GM18508 (cell line): Measurements from ENCODE around the gene THRB.

Experiments used
- ATAC-seq: cut with Tn5 transposase; IDR thresholded peaks from one replicate; pipeline ENCODE4 v1.9.1; 2021; ENCODE audit warnings: moderate number of reproducible peaks; ENCODE audit not compliant: insufficient read depth, unreplicated experiment

THRB gene

DNA sequence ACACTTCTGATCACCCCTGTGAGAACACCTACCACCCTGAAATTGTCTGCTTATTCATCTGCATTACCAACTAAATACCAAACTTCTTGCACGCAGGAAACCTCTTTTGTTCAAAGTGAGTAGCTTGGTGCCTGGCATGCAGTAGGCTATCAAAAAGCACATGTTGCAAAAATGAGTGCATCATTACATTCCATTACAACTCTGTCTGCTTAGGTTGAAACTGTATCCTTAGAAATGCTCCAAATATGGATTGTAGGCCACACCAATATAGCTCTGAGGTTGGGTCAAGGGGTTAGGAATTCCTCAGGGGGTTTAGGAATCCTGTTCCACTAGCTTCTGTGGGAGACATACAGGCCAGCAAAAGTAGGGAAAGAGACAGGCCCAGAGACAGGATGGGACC, 107.2 kb downstream of the THRB start:
- no peak for ATAC-seq

DNA sequence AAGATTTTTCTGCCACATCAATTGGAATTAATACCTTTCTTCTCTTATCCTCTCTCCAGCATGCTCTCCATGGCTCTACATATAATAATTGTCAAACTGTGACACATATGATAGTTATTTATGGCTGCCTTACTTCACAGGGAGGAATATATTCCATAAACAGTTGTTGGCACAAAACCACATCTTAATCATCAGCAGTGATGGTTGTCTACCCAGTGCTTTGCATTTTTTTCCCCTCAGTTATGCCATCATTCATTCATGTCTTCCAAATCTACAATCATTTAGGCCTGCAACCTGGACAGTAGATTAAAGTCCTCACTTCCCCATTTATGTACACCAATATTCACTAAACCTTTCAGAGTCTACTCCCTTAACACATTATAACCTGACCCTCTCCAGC, 107.7 kb downstream of the THRB start:
- ATAC-seq = no peak

DNA sequence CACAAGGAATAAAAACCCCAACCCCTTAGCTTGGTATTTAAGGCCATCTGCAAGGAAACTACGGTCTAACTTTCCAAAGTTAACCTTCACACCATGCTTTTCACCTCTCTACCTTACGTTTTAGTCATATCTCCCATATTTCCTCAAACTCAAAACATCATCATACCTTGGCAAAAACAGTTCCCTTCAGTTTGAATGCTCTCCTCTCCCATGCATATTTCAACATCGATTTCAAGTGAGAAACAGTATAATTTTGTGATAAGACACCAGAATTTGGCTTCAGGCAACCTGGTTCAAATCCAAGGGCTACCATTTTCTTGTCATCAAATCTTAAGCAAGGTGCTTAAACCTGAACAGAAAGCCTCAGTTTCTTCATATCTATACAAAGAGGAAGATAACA, 108.2 kb downstream of the THRB start:
- no peak for ATAC-seq

DNA sequence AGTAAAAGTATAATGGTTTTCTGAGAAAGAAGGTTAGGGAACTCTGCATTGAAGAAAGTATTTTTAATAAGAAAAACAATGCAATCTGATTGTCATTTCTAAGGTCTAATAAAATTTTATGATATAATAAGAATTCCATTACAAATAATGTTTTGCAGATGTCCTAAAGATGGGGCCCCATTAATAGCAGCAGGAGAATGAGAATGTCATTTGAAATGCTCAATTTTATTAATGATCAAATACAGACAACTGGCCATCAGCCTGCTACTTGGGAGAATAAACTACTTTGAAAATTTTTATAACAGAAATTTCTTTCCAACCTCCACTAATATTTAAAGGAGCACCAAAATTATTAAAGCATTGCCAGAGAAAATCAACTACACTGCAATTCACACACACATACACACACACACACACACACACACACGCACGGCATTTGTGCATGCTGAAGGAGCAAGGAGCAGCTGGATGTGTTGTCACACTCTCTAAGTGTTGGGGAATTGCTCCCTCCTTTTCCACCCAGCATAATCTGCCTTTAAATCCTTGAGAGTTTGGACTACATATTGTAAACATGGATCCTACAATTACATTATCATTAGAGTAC, 109.5 kb downstream of the THRB start:
- no peak for ATAC-seq

GRCh38 chr3:24382647-24383046, 112.0 kb downstream of the THRB start:
- no peak for ATAC-seq

DNA sequence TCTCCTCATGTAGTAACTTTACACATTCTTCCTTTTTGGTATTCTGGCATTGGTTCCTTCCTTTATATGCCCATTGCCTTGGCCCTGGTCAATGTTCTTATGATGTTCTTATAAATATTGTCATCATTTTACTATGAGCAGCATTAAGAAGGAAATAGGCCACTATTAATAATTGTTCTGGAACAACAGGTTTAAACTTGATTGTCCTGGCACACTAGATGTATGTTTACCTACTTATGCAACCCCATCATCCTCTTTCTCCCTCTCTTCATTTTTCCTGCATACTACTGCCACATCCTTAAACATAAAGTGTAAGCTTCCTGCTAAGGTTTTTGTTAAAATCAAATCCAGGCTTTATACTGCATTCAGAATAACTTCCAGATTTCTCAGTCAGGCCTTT, 114.7 kb downstream of the THRB start:
- ATAC-seq = no peak

GRCh38 chr3:24378313-24378712, 116.3 kb downstream of the THRB start:
- no peak for ATAC-seq

DNA sequence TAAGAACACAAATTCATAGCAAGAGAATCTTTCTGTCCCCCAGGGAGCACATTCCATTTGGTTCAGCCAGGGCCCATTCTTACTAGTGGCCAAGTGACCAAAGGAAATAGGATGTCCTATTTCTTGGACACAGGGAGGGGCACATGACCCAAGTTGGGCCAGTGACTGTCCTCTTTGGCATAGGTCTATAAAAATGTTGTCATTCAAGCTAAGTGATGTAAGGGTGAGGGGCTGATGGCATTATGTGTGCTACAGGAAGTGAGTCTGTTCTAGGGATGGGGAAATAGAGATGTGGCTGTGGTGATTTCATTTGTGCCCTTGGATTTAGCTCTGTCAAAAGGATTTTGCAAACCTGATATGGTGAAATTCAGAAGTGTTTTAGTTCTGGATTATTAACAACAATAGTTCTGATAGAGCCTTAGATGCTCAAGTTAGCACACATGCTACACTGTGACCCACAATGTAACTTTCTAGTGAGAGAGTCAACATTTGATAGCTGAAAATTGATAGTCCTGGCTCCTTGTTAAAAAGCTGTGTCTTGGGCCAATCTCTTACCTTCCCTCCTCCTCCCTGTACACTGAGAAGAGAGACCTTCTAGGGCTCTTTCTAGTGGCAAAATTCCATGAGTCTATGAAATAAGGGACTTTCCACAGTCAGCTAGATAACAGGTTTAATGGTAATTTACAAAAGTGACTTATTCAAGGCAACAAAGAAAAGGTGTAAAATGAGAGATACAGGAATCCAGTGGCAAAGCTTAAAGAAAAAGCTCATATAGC, 117.2 kb downstream of the THRB start:
- ATAC-seq = no peak

- ATAC-seq = no peak
Measured at GRCh38 chr3:24375947-24376384, 118.7 kb downstream of the THRB start.

- ATAC-seq = no peak
Measured at GRCh38 chr3:24374801-24375200, 119.8 kb downstream of the THRB start.

DNA sequence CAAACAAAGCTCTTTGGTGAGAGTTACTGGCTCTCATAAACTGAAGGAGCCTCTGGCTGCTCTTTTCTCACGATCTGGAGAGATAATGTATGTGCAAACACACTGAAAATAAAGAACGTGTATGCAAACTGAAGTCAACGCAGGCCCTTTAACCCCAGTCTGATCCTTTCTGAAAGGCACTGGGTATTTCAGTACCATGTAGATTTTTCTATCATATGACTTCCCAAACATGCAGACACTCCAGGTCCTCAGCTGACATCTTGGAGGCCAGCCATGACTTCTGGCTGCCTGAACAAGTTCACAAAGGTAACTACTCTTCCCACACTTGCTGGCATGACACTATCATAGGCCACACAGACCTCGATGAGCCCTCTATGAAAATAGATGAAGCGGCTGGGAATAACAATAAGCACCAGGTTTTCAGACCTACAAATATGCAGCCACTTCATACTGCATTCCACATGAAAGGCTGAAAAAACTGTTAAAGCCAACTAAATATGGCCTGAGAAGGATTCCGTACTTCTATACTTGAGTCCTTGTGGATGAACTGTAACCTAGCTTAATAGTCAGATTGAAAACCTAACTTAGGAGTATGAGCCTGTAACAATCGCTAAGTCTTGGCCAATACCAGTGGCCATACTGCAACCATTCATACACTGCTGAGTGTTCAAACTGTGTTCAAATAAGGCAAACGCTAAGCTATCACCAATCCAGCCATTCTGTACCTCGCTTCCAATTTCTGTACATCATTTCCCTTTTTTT, 121.3 kb downstream of the THRB start:
- no peak for ATAC-seq

DNA sequence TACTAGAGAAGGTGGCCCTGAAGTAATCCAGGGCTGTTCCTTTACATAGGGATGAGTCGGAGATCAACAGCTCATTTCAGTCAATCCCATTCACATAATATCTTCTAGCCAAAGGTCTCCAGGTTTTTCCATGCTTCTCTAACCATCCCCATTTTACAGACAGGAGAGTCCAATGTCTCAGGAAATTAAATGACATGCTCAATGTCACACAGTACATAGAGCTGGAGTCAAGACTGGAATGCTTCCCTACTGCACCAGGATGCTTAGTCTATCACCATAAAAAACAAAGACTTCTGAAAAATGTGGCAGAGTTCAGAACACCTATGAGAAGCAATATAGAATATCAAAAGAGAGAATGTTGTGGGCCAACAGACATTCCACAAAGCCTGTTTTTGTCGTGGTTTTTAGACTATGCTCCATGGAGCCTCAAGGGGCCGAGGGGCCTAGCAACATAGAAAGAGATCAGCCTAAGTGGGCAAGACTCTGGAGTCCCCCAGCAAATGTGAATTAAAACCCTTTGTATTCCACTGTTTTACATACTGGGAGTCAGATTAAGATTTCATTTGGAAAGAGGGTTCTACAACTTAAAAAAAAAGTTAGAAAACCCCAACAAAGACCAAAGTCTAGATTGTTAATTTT, 122.0 kb downstream of the THRB start:
- no peak for ATAC-seq

- no peak for ATAC-seq
Measured at GRCh38 chr3:24370352-24371090, 124.1 kb downstream of the THRB start.

DNA sequence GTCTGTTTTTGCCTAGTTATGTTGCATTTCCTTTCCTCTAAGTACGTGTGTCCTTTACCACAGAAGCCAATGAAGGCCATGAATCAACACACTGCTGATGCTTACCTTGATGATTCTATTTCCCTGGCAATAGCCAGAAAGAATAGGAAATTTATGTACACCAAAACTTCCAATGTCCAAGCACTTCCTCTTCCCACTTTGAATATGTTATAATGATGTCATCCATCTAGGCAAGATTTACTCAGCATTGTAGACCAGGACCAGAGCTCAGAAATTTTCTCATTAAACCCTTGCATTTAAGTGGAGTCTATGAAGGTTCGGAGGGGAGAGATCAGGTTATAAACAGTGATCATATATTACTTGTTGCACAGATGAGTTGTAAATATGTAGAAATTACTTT, 126.0 kb downstream of the THRB start:
- ATAC-seq = no peak

- no peak for ATAC-seq
Measured at GRCh38 chr3:24367664-24368264, 126.9 kb downstream of the THRB start.

DNA sequence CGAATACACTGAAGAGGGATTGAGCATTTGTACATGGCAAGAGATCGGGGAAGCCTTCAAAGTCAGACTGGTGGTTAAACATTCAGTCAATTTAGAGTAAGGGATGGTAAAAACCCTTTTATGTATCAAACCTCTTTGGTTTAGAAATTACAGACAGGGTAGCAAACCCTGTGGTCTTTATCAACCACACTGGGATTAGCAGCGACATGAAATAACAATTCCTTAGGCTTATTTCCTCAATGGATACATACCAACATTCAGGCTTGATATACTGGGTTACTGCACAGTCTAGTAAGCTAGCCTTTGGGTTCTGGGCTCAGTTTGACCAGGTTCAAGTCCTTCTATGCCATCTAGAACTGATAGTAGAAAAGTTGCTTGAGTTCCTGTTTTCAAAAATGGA, 127.4 kb downstream of the THRB start:
- ATAC-seq = no peak

DNA sequence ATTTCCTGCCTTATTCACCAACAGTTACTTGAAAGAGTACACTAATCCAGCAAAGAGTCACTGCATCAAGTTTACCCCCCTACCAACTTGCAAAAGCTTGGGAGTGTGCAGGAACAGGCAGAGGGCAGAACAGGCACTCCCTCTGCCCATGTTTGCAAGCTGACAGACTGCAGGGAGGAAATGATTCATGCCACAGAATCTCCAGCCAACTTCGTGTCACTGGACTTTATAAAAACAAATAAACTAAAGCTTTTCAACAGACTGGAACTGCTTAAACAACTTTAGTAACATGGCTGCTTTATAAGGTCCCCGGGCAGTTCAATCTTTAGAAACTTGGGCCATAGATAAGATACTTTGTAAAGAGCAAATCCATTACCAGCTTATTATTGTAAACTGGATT, 129.5 kb downstream of the THRB start:
- ATAC-seq = no peak

- no peak for ATAC-seq
Measured at GRCh38 chr3:24364359-24364758, 130.3 kb downstream of the THRB start.

- ATAC-seq = no peak
Measured at GRCh38 chr3:24363242-24363641, 131.4 kb downstream of the THRB start.

DNA sequence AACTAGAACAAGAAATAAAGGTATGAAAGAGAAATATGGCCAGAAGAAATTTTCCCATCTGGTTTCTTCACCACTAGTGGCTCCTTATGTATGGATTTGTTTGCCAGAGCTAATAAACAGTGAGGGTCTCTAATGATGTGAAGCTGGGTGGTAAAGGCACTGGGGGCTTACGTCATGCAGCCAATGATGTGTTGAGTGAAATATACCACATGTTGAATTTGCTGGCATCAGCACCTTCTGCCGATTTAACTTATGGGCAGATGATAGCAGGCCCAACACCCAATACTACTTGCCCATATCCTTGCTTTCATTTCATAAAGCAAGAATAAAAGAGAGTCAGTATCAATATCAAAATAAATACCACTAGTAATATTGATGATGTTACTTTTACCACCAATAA, 133.0 kb downstream of the THRB start:
- ATAC-seq = no peak
